ENCODE data around the gene AMDHD2.
"Not testable (repeated sequence)": the region's sequence is repeated elsewhere in the genome, so short reads cannot be mapped to it uniquely, and the experiment has no call there.

AMDHD2 gene

GRCh38 chr16:2535625-2536013 lies 15.4 kb downstream of the AMDHD2 start:
- no peak for DNase-seq

DNA sequence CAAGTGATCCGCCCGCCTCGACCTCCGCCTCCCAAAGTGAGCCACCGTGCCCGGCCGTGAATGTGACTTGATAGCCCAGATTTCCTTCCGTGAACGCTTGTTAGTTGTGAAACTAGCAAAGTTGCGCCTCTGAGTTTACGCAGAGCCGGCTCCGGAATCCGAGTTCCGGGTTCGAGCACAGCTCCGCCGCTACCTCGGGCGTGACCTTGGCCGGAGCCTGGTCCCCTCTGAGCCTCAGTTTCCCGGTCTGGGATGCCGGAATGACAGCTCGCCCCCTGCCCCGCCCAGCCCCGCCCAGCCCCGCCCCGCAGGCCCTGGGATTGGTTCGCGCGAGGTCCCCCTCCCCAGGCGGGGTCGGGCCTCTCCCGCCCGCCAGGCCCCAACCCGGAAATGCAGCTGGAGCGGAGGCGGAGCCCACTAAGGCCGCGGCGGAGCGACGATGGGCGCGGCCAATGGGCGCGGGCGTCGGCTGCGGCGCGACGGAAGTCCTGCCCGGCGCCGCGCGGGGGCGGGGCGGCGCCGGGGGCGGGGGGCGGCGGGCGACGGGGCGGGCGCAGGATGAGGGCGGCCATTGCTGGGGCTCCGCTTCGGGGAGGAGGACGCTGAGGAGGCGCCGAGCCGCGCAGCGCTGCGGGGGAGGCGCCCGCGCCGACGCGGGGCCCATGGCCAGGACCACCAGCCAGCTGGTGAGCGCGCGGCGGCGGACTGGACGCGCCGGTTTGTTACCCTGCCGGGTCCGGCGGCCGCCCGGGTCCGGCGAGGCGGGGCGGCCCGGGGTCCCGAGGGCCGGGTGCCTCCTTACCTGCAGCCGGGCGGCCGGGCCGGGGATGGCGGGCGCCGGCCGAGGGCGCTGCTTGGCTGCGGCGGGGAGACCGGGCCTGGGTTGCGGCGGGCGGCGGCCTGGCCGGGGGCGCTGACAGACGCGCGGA lies 17.5 kb downstream of the AMDHD2 start, which contains the start of gene PDPK1:
TSS of gene PDPK1 (plus strand) at position 571 of the 929 bp plus-strand sequence. CDS start at position 663, 92 bp downstream.
- DNase-seq = peak; percentile 93

GRCh38 chr16:2539192-2539844 lies 19.1 kb downstream of the AMDHD2 start:
- not testable (repeated sequence) for DNase-seq

GRCh38 chr16:2539845-2540458 lies 19.8 kb downstream of the AMDHD2 start:
- DNase-seq = peak; percentile 51

GRCh38 chr16:2540912-2541311 lies 20.7 kb downstream of the AMDHD2 start:
- DNase-seq = not testable (repeated sequence)

DNA sequence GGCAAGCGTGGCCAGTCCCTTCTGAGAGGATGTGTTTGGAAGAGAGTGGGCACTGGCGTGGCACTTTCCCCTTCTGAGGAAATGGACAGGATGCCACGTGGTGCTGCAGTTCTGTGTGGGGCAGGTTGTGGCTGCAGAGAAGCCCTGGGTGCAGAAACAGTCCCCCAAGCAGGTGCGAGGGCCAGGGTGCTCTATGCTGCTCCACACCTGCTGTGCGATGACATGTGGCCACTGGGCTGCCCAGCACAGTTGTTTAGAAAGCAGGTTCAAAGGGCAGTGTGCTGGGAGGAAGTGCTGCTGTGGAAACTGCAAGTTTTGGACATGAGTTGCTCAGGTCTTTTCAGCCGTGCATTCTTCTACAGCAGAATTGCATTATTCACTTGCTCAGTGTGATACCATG lies 21.2 kb downstream of the AMDHD2 start:
- not testable (repeated sequence) for DNase-seq

DNA sequence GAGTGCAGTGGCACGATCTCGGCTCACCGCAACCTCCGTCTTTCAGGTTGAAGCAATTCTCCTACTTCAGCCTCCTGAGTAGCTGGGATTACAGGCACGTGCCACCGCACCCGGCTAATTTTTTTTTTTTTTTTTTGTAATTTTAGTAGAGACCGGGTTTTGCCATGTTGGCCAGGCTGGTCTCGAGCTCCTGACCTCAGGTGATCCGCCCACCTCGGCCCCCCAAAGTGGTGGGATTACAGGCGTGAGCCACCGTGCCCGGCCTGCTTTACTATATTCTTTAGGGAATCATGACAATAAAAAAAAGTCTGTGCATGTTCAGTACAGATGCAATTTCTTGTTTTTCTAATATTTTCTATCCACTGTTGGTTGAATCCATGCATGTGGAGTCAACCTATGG lies 23.6 kb downstream of the AMDHD2 start:
- not testable (repeated sequence) for DNase-seq

DNA sequence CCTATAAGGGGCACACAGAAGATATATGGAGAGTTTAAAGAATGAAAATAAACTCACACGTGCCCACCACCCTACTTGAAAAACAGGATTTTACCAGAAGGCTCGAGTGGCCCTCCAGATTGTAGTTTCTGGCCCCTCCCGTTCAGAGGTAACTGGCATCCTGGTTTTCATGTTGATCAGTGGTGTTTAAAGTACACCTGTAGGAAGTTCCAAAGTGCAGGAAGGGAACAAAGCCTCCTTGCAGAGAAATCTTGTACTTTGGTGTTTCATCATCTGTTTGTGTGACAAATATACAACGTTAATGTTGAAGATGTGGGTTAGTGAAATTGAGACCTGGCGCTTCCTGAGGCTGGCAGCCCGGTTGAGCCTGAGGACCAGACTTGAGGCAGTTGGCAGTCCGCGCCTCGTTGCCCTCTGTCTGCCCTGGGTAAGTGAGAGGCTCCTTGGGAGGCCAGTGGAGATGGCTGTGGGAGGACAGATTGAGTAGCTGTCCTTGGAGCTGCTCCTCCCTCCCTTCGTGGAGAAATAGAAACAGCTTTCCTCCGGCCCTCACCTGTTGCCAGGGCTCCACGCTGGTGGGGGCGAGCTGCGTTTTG lies 30.2 kb downstream of the AMDHD2 start:
- not testable (repeated sequence) for DNase-seq

- not testable (repeated sequence) for DNase-seq
These were observed 31.3 kb downstream of the AMDHD2 start for GRCh38 chr16:2551420-2551889.

GRCh38 chr16:2554709-2555425 lies 34.7 kb downstream of the AMDHD2 start:
- not testable (repeated sequence) for DNase-seq

DNA sequence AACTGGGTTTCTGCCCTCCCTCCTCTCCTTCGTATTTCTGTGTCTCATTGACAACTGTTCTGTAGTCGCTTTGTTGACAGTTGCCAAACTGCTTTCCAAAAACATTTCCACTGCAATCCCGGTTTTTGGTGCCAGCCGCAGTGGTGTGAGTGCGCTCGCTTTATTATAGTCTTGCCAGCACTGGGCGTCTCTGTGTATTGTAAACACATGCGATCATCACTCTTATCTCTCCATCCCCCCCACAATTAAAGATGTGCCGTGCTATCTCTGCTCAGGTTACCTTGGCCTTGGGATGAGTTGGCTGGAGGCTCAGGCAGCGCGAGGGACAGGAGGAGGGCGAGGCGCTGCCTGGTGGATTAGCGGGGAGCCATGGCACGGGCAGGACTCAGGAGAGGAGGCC lies 37.0 kb downstream of the AMDHD2 start:
- DNase-seq = not testable (repeated sequence)

DNA sequence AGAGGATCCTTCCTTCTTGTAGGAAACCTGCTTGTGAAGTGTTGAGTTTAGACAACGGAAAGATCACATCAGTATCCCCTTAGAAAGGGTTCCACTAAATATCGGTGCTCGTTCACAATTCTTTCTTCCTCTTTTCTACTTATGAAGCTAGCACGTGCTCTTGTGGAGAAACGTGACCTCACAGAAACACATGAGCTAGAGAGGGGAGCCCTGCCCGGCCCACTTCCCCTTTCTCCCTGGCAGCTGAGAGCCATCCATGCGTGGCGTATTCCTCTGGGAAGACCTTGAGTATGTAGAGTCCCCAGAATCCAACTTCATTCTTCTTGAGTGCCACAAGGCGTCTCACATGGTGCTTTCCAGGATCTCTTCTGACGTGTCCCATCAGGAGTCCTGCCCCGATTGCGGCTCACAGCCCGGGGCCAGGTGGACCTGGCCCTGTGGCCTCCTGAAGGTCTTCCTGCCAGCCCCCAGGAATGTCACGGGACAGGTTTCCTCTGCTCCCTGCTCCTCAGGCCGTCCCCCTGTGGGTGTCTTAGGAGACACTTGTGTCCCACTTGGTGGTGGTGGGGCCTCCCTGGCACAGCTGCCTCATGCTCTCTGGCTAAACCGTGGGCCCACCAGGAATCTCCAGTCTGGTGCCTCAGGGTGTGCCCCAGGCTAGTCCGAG lies 40.1 kb downstream of the AMDHD2 start:
- DNase-seq = not testable (repeated sequence)

DNA sequence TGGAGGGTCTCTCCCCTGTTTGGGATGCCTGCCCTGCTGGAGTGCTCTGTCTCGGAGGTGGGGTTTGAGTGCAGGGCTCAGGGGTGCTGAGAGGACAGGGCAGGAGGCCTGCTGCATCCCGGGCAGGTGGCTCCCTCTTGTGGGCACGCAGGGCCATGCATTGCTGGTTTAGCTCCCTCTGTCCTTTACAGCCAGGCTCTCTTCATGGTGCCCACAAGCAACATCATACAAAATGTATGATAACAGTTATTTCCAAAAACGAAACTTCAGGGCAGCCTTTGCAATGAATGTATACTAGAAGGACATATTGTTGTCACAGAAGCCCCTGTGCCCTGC lies 40.6 kb downstream of the AMDHD2 start:
- peak; percentile 64 for DNase-seq

- DNase-seq = not testable (repeated sequence)
These were observed 47.3 kb downstream of the AMDHD2 start for GRCh38 chr16:2567506-2567905.

GRCh38 chr16:2568573-2568972 lies 48.4 kb downstream of the AMDHD2 start:
- not testable (repeated sequence) for DNase-seq

DNA sequence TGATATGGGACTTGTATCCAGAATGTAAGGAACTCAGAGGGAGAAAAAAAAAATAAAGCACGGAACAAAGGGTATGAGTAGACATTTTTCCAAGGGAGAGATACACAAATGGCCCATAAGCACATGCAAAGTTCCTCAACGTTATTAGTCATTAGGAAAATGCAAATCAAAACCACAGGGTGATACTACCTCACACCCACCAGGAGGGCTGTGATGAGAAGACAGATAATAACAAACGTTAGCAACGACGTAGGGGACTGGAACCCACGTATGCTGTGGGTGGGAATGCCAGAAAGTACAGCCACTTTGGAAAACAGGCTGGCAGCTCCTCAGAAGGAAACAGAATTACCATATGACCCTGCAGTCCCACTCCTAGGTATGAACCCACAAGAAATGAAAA lies 52.5 kb downstream of the AMDHD2 start:
- not testable (repeated sequence) for DNase-seq

DNA sequence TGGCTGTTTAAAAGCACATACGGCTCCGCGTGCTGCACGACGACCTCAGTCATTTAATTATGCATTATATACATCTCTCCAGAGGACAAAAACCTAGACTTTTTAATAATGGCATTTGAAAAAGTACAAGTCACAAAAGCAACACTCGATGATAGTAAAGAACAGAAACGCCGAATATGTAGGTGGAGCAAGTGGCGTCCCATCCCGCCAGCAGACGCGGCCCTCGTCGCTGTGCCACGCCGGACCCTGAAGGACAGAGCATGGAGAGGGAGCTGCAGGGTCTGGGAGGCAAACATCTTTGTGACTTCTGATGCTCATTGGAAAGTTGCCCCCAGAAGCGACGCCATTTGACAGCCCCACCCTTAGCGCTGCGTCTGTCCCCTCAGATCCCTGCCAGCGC lies 55.7 kb downstream of the AMDHD2 start:
- DNase-seq = not testable (repeated sequence)

- DNase-seq = not testable (repeated sequence)
These were observed 56.9 kb downstream of the AMDHD2 start for GRCh38 chr16:2577044-2577443.

DNA sequence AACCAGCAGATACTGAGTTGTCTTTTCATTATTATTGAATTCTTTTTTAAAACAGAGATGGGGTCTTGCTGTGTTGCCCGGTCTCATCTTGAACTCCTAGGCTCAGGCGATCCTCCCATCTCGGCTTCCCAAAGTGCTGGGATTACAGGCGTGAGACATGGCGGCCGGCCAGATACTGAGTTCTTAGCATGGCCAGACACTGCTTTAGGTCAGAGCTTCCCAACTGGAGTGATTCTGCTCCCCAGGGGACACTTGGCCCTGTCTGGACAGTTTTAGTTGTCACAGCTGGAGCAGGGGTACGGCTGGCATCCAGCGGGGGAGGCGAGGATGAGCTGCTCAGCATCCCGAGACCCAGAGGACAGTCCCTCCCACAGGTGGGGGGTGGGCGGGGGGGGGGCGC lies 58.7 kb downstream of the AMDHD2 start:
- not testable (repeated sequence) for DNase-seq

DNA sequence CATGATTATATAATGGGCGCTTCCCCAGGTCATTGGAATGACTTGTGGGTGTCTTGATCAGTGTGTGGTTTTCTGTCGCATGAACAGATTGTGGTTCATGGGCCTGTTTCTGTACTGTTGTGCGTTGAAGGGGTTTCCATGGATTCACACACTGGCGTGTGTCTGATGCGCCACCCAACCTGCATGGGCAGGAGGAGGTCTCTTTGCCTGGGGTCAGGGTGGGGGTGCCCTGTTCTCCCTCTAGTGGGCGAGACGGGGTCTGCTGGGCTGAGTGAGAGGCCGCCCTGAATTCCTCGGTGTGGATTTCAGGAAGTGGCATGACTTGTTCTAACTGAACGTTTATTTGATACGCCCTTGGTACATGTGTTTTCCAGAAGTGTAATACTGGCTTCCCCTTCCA lies 60.0 kb downstream of the AMDHD2 start:
- DNase-seq = not testable (repeated sequence)

DNA sequence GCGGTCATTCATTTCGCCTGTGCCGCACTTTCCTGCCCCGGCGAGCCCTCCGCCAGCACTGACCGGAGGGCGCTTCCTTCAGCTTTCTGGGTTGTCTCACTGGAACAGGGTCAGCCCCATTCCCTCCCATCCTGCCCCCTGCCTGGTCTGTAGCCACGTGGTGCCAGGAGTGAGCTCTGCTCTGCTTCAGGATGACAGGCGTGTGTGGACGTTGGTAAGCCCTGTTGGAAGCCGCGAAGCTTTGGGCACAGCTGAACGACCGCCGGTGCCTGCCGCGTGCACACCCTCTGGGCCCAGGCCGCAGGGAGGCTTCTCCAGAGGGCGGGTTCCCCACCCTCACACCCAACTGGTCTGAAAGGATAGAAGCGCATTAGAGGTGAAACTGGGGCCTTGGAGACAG lies 60.6 kb downstream of the AMDHD2 start:
- not testable (repeated sequence) for DNase-seq
